K562 (cell line): ENCODE measurements around the gene SRD5A1. TPM values are rescaled to one million over a fixed set of nuclear protein-coding genes. Genes with fewer than 3 reads are reported as not detected.

ENCODE experiments used
- DACH1 ChIP-seq: fragments of 450-650 bp; IDR thresholded peaks from 2 replicates; pipeline ENCODE4 v1.6.1; 2018; ENCODE audit not compliant: partially characterized antibody
- DLX4 ChIP-seq: fragments of 250-450 bp; sonication (Bioruptor Pico); IDR thresholded peaks from 2 replicates; pipeline ENCODE4 v1.6.1; 2021; ENCODE audit warnings: mild to moderate bottlenecking
- DNMT1 ChIP-seq: fragments of 450-650 bp; IDR thresholded peaks from 2 replicates; pipeline ENCODE4 v1.6.1; 2016; ENCODE audit warnings: antibody characterized with exemption, mild to moderate bottlenecking
- KDM1A ChIP-seq, 2 experiments: fragments of 450-650 bp; IDR thresholded peaks; 2 replicates each; pipeline ENCODE4 v1.6.1; 2016; ENCODE audit warnings: mild to moderate bottlenecking in 2 of 2
- KLF10 ChIP-seq: fragments of 250-450 bp; sonication (Bioruptor Pico); IDR thresholded peaks from 2 replicates; pipeline ENCODE4 v1.6.1; 2021; ENCODE audit warnings: matching md5 sums
- MTA2 ChIP-seq: fragments of 450-650 bp; IDR thresholded peaks from 2 replicates; pipeline ENCODE4 v1.6.1; 2016; ENCODE audit warnings: low read depth
- NCOA2 ChIP-seq, 2 experiments: fragments of 450-650 bp; IDR thresholded peaks; 2 replicates each; pipeline ENCODE4 v1.6.1; 2018; ENCODE audit warnings: mild to moderate bottlenecking in 2 of 2, moderate library complexity in 1 of 2; ENCODE audit not compliant: partially characterized antibody in 2 of 2
- NFIX ChIP-seq: fragments of 250-450 bp; sonication (Bioruptor Pico); IDR thresholded peaks from 2 replicates; pipeline ENCODE4 v1.4.0; 2020; ENCODE audit warnings: low read depth, mild to moderate bottlenecking, moderate library complexity
- POU5F1 ChIP-seq: fragments of 150-350 bp; IDR thresholded peaks from 2 replicates; pipeline ENCODE4 v1.6.1; 2014; ENCODE audit warnings: borderline replicate concordance, low read length, low read depth, mild to moderate bottlenecking; ENCODE audit not compliant: partially characterized antibody
- PRPF4 ChIP-seq: fragments of 200-400 bp; formaldehyde crosslinking; IDR thresholded peaks from one replicate; pipeline ENCODE4 v1.6.1; 2017; ENCODE audit warnings: low read length, low read depth, mild to moderate bottlenecking; ENCODE audit not compliant: insufficient read depth, poor library complexity, severe bottlenecking
- PTRF ChIP-seq: fragments of 450-650 bp; IDR thresholded peaks from 2 replicates; pipeline ENCODE4 v1.6.1; 2016; ENCODE audit warnings: mild to moderate bottlenecking, missing genetic modification characterization, missing compliant biosample characterization
- RBM14 ChIP-seq: fragments of 200-400 bp; formaldehyde crosslinking; IDR thresholded peaks from 2 replicates; pipeline ENCODE4 v1.6.1; 2018; ENCODE audit warnings: low read depth, mild to moderate bottlenecking, low read length, moderate library complexity, borderline replicate concordance; ENCODE audit not compliant: insufficient read depth
- SAFB ChIP-seq: fragments of 200-400 bp; formaldehyde crosslinking; IDR thresholded peaks from 2 replicates; pipeline ENCODE4 v1.6.1; 2017; ENCODE audit warnings: low read depth, low read length, borderline replicate concordance
- SREBF2 ChIP-seq: sonication (generic); formaldehyde crosslinking; IDR thresholded peaks from 2 replicates; pipeline ENCODE4 v1.4.0; 2020; ENCODE audit warnings: mild to moderate bottlenecking, missing genetic modification reagents
- SRSF7 ChIP-seq: fragments of 200-400 bp; formaldehyde crosslinking; optimal IDR thresholded peaks from 2 replicates; pipeline ENCODE3; 2017; ENCODE audit warnings: mild to moderate bottlenecking, low read depth, low read length
- TFAM ChIP-seq: fragments of 250-450 bp; sonication (Bioruptor Pico); conservative IDR thresholded peaks from 2 replicates; pipeline ENCODE4 v1.5.0; 2021; ENCODE audit warnings: mild to moderate bottlenecking, moderate library complexity
- TRIM28 ChIP-seq: fragments of 450-650 bp; IDR thresholded peaks from 2 replicates; pipeline ENCODE4 v1.6.1; 2017
- ZBTB9 ChIP-seq: fragments of 450-650 bp; formaldehyde crosslinking; IDR thresholded peaks from 2 replicates; pipeline ENCODE4 v1.4.0; 2020; ENCODE audit warnings: mild to moderate bottlenecking, moderate library complexity
- ZNF140 ChIP-seq: fragments of 250-450 bp; sonication (Bioruptor Pico); IDR thresholded peaks from 2 replicates; pipeline ENCODE4 v1.8.0; 2021; ENCODE audit warnings: moderate library complexity, mild to moderate bottlenecking, inconsistent platforms
- ZNF324 ChIP-seq: fragments of 250-450 bp; sonication (Bioruptor Pico); IDR thresholded peaks from 2 replicates; pipeline ENCODE4 v1.4.0; 2020; ENCODE audit warnings: mild to moderate bottlenecking
- ZNF512 ChIP-seq: IDR thresholded peaks from 2 replicates; pipeline ENCODE4 v1.6.1; 2016; ENCODE audit warnings: missing genetic modification characterization, missing compliant biosample characterization
- ZNF740 ChIP-seq, 3 experiments: fragments of 200-800 bp in 1 of 3; sonication (Bioruptor generic) in 1 of 3; sonication (generic) in 1 of 3; formaldehyde crosslinking in 1 of 3; IDR thresholded peaks; 2 replicates each; pipeline versions ENCODE4 v1.6.1 to v1.8.0; 2016 to 2022; ENCODE audit warnings: mild to moderate bottlenecking in 2 of 3, missing compliant biosample characterization in 2 of 3, missing genetic modification characterization in 2 of 3, missing genetic modification reagents in 1 of 3
- polyA plus RNA-seq, 8 experiments: library from polyadenylated mRNA; depleted of rRNA in 4 of 8; stranded (reverse) in 5 of 8; unstranded in 3 of 8; fragments of >200 nt; fragmentation: Nextera tagmentation in 2 of 8; fragmentation: Illumina TruSeq in 1 of 8; extraction: Ambion mirVana in 2 of 8; extraction: Trizol in 1 of 8; gene quantifications; 2 replicates each; pipeline versions ENCODE4 v1.2.1 to v1.2.3, GENCODE V29; 2011 to 2014; ENCODE audit warnings: inconsistent platforms in 1 of 8, missing spikeins in 1 of 8
- total RNA-seq, 7 experiments: library from RNA; depleted of rRNA in 6 of 7; stranded (reverse); fragments of >200 nt in 6 of 7; fragmentation: Illumina TruSeq in 2 of 7; extraction: Trizol in 2 of 7; gene quantifications; 2 replicates each; pipeline versions ENCODE4 v1.2.1 to v1.2.3, GENCODE V29; 2011 to 2021; ENCODE audit warnings: low replicate concordance in 1 of 7
- TF ChIP-seq, protein P1 (sequence below): sonication (generic); formaldehyde crosslinking; IDR thresholded peaks from 2 replicates; pipeline ENCODE4 v1.9.0; 2022; ENCODE audit warnings: mild to moderate bottlenecking, missing genetic modification reagents

SRD5A1 gene
- total and polyA plus RNA-seq, 9 of the 15 experiments (the other 6 are each of a cell fraction or from before 2014, with no cell fraction given): 1.3 to 22.6 (median 8.1) TPM

DNA sequence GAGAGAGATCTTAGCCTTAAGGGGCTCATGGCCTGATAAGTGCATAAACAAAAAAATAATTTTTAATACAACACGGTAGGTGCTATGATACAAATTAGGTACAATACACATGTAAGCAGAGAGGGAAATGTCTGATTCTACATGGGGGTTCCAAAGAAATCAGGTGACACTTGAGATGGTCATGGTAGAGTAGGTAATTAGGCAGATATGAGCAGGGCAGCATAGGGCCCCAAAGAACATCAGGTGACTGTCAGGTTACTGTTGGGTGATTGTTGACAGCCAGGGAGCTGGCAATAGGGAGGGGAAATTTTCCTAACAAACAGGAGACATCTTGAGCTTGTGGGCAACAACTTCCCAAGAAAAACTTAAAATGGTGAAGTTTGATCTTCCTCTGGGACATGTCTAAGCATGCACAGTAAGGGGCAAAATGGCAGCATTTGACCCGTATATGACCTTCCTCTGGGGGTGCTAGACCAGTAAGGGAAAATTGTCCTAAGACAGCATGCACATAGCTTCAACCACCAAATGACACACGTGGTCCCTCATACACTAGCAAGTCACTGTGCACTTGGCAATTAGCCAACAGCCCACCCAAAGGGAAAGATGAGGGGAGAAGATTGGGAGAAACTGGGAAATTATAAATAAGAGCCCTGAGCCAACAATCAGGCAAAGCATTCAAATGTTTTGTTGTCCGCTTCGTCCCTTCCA, 42.7 kb downstream of the SRD5A1 start (continued):
- no peak for TF ChIP-seq DLX4
- TF ChIP-seq, protein P1, sequence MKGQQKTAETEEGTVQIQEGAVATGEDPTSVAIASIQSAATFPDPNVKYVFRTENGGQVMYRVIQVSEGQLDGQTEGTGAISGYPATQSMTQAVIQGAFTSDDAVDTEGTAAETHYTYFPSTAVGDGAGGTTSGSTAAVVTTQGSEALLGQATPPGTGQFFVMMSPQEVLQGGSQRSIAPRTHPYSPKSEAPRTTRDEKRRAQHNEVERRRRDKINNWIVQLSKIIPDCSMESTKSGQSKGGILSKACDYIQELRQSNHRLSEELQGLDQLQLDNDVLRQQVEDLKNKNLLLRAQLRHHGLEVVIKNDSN (CRISPR knock-in tag): 0 out of 2 replicates have a peak, but pooled peaks have one; percentile 27
- no peak for TF ChIP-seq KLF10 (CRISPR knock-in tag)
- no peak for TF ChIP-seq SAFB
- peak; percentile 47; the same call in 1 of the 2 replicates for TF ChIP-seq NFIX
- no peak for TF ChIP-seq ZNF324 (CRISPR knock-in tag)
- no peak for TF ChIP-seq ZNF740 (CRISPR knock-in tag; IDR thresholded peaks at IDR 0.05)
- no peak for TF ChIP-seq ZNF740 (tag; IDR thresholded peaks at IDR 0.05)
- no peak for TF ChIP-seq MTA2
- TF ChIP-seq TRIM28: 0 out of 2 replicates have a peak, but pooled peaks have one; percentile 33
- no peak for TF ChIP-seq PRPF4
- TF ChIP-seq KDM1A (IDR thresholded peaks at IDR 0.05): no peak
- no peak for TF ChIP-seq DACH1
- TF ChIP-seq POU5F1: no peak
- TF ChIP-seq RBM14: no peak
- TF ChIP-seq ZNF512 (tag): no peak
- TF ChIP-seq NCOA2 (IDR thresholded peaks at IDR 0.05; ENCODE audit: partially characterized antibody in 2 of 2): no peak
- no peak for TF ChIP-seq TFAM (CRISPR knock-in tag)
- TF ChIP-seq DNMT1: no peak
- no peak for TF ChIP-seq SRSF7
- TF ChIP-seq ZBTB9 (CRISPR knock-in tag): no peak
- no peak for TF ChIP-seq SREBF2
- no peak for TF ChIP-seq PTRF (tag)
- no peak for TF ChIP-seq ZNF140 (CRISPR knock-in tag)
